ENCODE measurements around the gene GCC1.
"Not testable (repeated sequence)": the region's sequence is repeated elsewhere in the genome, so short reads cannot be mapped to it uniquely, and the experiment has no call there.

DNA sequence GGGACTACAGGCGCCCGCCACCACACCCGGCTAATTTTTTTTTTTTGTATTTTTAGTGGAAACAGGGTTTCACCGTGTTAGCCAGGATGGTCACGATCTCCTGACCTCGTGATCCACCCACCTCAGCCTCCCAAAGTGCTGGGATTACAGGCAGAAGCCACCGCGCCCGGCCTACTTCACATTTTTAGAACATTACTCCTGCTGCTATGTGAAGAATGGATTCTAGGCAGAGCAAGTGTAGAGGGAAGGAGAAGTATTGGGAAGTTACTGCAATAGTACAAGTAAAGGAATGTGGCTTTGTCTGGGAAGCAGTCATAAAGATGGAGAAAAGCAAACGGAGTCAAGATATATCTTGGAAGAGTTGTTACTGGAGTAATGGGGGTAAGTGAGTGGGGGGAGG is 44.9 kb downstream of the GCC1 start:
- TF ChIP-seq, protein P1, sequence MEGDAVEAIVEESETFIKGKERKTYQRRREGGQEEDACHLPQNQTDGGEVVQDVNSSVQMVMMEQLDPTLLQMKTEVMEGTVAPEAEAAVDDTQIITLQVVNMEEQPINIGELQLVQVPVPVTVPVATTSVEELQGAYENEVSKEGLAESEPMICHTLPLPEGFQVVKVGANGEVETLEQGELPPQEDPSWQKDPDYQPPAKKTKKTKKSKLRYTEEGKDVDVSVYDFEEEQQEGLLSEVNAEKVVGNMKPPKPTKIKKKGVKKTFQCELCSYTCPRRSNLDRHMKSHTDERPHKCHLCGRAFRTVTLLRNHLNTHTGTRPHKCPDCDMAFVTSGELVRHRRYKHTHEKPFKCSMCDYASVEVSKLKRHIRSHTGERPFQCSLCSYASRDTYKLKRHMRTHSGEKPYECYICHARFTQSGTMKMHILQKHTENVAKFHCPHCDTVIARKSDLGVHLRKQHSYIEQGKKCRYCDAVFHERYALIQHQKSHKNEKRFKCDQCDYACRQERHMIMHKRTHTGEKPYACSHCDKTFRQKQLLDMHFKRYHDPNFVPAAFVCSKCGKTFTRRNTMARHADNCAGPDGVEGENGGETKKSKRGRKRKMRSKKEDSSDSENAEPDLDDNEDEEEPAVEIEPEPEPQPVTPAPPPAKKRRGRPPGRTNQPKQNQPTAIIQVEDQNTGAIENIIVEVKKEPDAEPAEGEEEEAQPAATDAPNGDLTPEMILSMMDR (IDR thresholded peaks at IDR 0.05): not testable (repeated sequence)
- TF ChIP-seq POLR2A (IDR thresholded peaks at IDR 0.05): not testable (repeated sequence)

Measured in adrenal gland (tissue), 5 donors.